HEK293 (cell line): ENCODE measurements around the gene SHISA6.

Experiments used
- CTCF ChIA-PET: fragments of 350-600 bp; formaldehyde crosslinking; extraction: SDS; loops from one replicate; lab custom pipeline; 2021; ENCODE audit warnings: antibody characterized with exemption; lab: Yijun Ruan, JAX
- POLR2A ChIA-PET: fragments of 300-600 bp; formaldehyde crosslinking; extraction: SDS; loops from one replicate; lab custom pipeline; 2020; ENCODE audit warnings: antibody characterized with exemption, inconsistent platforms; lab: Yijun Ruan, JAX
- H3K27ac ChIP-seq: fragments of 200-500 bp; sonication (Bioruptor generic); 2 replicates; pipeline ENCODE4 v1.5.1; 2014; ENCODE audit warnings: low read depth, low read length, control low read depth, inconsistent platforms; ENCODE audit errors: extremely low read depth
- H3K36me3 ChIP-seq, 2 experiments: fragments of 200-500 bp in 1 of 2; sonication (Bioruptor generic) in 1 of 2; 1 replicate in 1 of 2; 2 replicates in 1 of 2; pipeline ENCODE4 v1.5.1; 2014 to 2017; ENCODE audit warnings: inconsistent platforms in 2 of 2, low read length in 2 of 2; ENCODE audit not compliant: control insufficient read depth in 2 of 2, insufficient read depth in 1 of 2
- H3K4me1 ChIP-seq: fragments of 200-500 bp; sonication (Bioruptor generic); 2 replicates; pipeline ENCODE4 v1.5.1; 2014; ENCODE audit warnings: mild to moderate bottlenecking, low read length, inconsistent platforms; ENCODE audit not compliant: control insufficient read depth, insufficient read depth
- H3K4me3 ChIP-seq: 2 replicates; pipeline ENCODE4 v1.5.1; 2011; ENCODE audit warnings: low read depth, mild to moderate bottlenecking, control low read depth, low read length, moderate library complexity
- H3K9me3 ChIP-seq: fragments of 200-500 bp; sonication (Bioruptor generic); 2 replicates; pipeline ENCODE4 v1.5.1; 2014; ENCODE audit warnings: low read depth, low read length, inconsistent platforms; ENCODE audit not compliant: control insufficient read depth, insufficient read depth
- BCL11B ChIP-seq: fragments of 450-650 bp; formaldehyde crosslinking; IDR thresholded peaks from 2 replicates; pipeline ENCODE4 v1.5.1; 2016; ENCODE audit warnings: low read depth, missing biosample characterization, missing genetic modification characterization
- GLI4 ChIP-seq: fragments of 450-650 bp; formaldehyde crosslinking; IDR thresholded peaks from 2 replicates; pipeline ENCODE4 v1.5.1; 2016; ENCODE audit warnings: missing biosample characterization, missing genetic modification characterization
- MEIS1 ChIP-seq: sonication (generic); formaldehyde crosslinking; IDR thresholded peaks from 2 replicates; pipeline ENCODE4 v1.8.1; 2022; ENCODE audit warnings: missing genetic modification reagents, mild to moderate bottlenecking, borderline replicate concordance
- SALL2 ChIP-seq: fragments of 450-650 bp; formaldehyde crosslinking; IDR thresholded peaks from 2 replicates; pipeline ENCODE4 v1.5.0; 2017; ENCODE audit warnings: missing biosample characterization, mild to moderate bottlenecking, missing genetic modification characterization, borderline replicate concordance
- SCRT2 ChIP-seq: fragments of 450-650 bp; formaldehyde crosslinking; IDR thresholded peaks from 2 replicates; pipeline ENCODE4 v1.5.1; 2016; ENCODE audit warnings: missing biosample characterization, missing genetic modification characterization
- SETDB1 ChIP-seq: IDR thresholded peaks from one replicate; pipeline ENCODE4 v1.6.1; 2017; ENCODE audit warnings: mild to moderate bottlenecking, low read length, moderate library complexity, mixed read lengths; ENCODE audit not compliant: insufficient read length
- WT1 ChIP-seq: fragments of 450-650 bp; formaldehyde crosslinking; IDR thresholded peaks from 2 replicates; pipeline ENCODE4 v1.5.1; 2016; ENCODE audit warnings: missing biosample characterization, missing genetic modification characterization
- ZBTB8A ChIP-seq: fragments of 450-650 bp; formaldehyde crosslinking; IDR thresholded peaks from 2 replicates; pipeline ENCODE4 v1.5.1; 2016; ENCODE audit warnings: missing biosample characterization, missing genetic modification characterization
- ZNF560 ChIP-seq: fragments of 450-650 bp; formaldehyde crosslinking; IDR thresholded peaks from 2 replicates; pipeline ENCODE4 v1.5.1; 2017; ENCODE audit warnings: missing biosample characterization, missing genetic modification characterization, borderline replicate concordance
- ZNF624 ChIP-seq: fragments of 450-650 bp; formaldehyde crosslinking; IDR thresholded peaks from 2 replicates; pipeline ENCODE4 v1.5.1; 2017; ENCODE audit warnings: missing biosample characterization, missing genetic modification characterization
- ZNF670 ChIP-seq: fragments of 450-650 bp; formaldehyde crosslinking; IDR thresholded peaks from 2 replicates; pipeline ENCODE4 v1.5.1; 2016; ENCODE audit warnings: missing biosample characterization, missing genetic modification characterization, low read depth
- ZSCAN30 ChIP-seq: fragments of 450-650 bp; IDR thresholded peaks from 2 replicates; pipeline ENCODE4 v1.5.1; 2018; ENCODE audit warnings: missing biosample characterization, mild to moderate bottlenecking, missing genetic modification characterization, moderate library complexity
- TF ChIP-seq, protein P1 (sequence below): fragments of 450-650 bp; formaldehyde crosslinking; IDR thresholded peaks from 2 replicates; pipeline ENCODE4 v1.5.1; 2017; ENCODE audit warnings: missing biosample characterization, missing genetic modification characterization
- TF ChIP-seq, protein P2 (sequence below): fragments of 450-650 bp; formaldehyde crosslinking; IDR thresholded peaks from 2 replicates; pipeline ENCODE4 v1.5.1; 2016; ENCODE audit warnings: missing biosample characterization, missing genetic modification characterization
- TF ChIP-seq, protein P3 (sequence below): fragments of 450-650 bp; formaldehyde crosslinking; IDR thresholded peaks from 2 replicates; pipeline ENCODE4 v1.5.1; 2016; ENCODE audit warnings: missing biosample characterization, missing genetic modification characterization

SHISA6 gene

DNA sequence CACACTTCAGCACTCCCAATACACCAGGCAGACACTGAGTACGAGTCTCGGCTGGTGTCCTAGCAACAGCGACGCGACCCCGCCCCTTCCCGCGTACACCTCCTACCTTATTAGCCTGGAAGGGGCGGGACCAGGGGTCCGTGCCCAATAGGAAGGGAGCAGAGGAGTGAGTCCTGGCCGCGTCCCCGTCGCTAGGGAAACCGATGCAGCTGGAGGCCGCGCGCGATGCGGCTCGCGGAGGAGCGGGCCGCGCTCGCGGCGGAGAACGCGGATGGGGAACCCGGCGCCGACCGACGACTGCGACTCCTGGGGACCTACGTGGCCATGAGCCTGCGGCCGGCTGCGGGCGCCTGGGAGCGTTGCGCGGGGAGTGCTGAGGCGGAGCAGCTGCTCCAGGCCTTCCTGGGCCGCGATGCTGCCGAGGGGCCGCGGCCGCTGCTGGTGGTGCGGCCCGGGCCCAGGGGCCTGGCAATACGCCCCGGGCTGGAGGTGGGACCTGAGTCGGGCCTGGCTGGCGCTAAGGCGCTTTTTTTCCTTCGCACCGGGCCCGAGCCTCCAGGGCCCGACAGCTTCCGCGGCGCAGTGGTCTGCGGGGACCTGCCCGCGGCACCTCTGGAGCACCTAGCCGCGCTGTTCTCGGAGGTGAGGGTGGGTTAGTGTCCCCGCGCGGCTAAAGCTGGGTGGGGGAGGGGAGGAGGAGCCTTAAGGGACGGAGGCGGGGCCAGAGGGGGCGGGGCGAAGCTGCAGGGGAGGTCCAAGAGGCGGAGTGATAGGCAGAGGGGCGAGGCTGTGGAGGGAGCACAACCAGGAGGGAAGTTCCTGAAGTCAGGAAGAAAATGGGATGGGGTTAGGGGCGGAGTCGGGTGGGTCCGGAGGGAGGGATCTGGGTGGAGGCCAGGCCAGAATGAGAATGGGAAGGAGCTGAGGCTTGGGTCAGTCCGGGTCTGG lies 357.5 kb downstream of the SHISA6 start, which contains the start of gene DNAH9:
DNAH9 (plus strand) TSS at position 197 of the 948 bp plus-strand sequence; CDS start at position 226, 29 bp downstream.
- POLR2A ChIA-PET, result no interaction called here
- H3K4me3 ChIP-seq, result peak within 1 kb of the TSS; percentile 34
- H3K27ac ChIP-seq, result no peak within 1 kb of the TSS
- no peak for TF ChIP-seq MEIS1
- CTCF ChIA-PET, result no interaction called here
- no peaks in the 10 kb centered on the region for H3K36me3 ChIP-seq
- no peaks in the 10 kb centered on the region for H3K4me1 ChIP-seq
- H3K9me3 ChIP-seq, result no peaks in the 10 kb centered on the region

DNA sequence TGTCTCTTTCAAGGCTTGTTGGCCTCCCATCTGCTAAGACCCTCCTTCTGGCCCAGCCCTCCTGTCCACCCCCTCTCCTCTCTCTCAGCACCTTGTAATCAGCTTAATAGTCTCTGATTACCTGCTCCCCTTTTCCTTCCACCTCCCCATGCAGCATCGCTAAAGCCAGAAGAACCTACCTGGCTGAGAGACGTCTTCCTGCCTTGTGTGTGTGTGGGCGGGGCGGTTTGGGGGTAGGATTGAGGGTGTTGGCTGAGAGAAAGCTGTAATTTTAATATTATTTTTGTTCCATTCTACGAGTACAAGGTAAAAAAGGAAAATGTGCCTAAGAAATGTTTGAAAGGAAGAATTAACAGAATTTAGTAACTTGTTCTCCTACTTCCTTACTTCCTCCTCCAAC lies 360.6 kb downstream of the SHISA6 start:
- CTCF ChIA-PET, result no interaction called here
- Histone ChIP-seq H3K9me3 (no peaks in the 10 kb centered on the region), H3K4me1 (no peaks in the 10 kb centered on the region), H3K4me3 (no peak overlapping the region), H3K27ac (no peak overlapping the region), H3K36me3 (no peaks in the 10 kb centered on the region)
- POLR2A ChIA-PET, result no interaction called here
- TF ChIP-seq SCRT2 (tag by site-specific recombination), result no peak
- TF ChIP-seq ZNF624 (tag by site-specific recombination), result no peak
- TF ChIP-seq, protein P1, sequence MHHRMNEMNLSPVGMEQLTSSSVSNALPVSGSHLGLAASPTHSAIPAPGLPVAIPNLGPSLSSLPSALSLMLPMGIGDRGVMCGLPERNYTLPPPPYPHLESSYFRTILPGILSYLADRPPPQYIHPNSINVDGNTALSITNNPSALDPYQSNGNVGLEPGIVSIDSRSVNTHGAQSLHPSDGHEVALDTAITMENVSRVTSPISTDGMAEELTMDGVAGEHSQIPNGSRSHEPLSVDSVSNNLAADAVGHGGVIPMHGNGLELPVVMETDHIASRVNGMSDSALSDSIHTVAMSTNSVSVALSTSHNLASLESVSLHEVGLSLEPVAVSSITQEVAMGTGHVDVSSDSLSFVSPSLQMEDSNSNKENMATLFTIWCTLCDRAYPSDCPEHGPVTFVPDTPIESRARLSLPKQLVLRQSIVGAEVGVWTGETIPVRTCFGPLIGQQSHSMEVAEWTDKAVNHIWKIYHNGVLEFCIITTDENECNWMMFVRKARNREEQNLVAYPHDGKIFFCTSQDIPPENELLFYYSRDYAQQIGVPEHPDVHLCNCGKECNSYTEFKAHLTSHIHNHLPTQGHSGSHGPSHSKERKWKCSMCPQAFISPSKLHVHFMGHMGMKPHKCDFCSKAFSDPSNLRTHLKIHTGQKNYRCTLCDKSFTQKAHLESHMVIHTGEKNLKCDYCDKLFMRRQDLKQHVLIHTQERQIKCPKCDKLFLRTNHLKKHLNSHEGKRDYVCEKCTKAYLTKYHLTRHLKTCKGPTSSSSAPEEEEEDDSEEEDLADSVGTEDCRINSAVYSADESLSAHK, result no peak
- no peak for TF ChIP-seq GLI4

DNA sequence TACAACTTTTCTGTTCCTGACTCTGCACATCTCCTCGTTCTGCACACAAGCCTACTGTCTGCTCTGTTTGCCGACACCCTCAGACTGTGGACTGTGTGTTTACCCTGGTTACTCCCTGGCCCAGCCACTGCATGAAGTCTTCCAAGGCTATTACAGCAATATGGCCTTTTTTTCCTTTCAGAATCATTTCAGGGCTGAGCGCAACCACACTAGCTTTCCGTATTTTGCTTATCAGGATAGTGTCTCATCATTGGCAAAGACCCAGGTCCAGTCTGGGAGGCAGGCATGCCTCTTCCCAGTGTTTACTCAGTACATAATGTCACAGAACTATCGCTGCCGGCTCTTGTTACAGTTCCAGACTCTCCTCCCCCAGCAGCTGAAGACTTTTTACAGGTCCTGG lies 367.4 kb downstream of the SHISA6 start:
- CTCF ChIA-PET, result interaction anchor here (2.7 kb wide), 1 partner anchor 36 kb away, joined by 10 read pairs; no protein-coding TSS in a partner anchor
- Histone ChIP-seq H3K27ac (no peak overlapping the region; the same call in 1 of the 2 replicates), H3K4me3 (no peak overlapping the region), H3K4me1 (peaks cover 10% of the 10 kb centered on the region), H3K36me3 (no peaks in the 10 kb centered on the region), H3K9me3 (no peaks in the 10 kb centered on the region)
- POLR2A ChIA-PET, result no interaction called here
- TF ChIP-seq ZNF560 (tag by site-specific recombination), result no peak
- TF ChIP-seq WT1 (tag by site-specific recombination), result peak; percentile 43; the same call in 1 of the 2 replicates
- no peak for TF ChIP-seq SETDB1

DNA sequence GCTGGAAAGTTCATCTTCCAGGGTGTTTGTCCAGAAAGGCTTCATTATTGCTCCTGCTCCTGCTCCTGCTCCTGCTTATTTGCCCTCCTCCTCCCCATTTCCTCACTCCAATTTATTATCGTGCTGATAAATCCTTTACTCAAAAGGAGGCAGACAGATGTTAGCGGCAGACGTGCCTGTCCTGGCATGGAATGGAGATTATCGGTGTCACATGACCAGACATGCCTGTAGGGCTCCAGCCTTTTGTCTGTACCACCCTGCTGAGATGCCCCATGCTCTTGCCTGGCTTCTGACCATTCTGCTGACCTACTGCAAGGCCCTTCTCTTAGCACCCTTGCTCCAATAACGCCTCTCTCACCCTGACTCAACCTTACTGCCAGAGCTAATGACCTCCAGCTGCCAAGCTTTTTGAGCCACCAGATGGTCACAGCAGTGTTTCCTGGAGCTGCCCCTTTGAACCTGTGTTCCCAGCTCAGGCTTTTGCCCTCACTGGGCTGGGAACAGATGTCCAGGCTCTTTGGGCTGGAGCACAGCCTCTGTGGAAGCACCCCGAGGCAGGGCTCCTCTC lies 370.1 kb downstream of the SHISA6 start:
- Histone ChIP-seq H3K4me1 (peaks cover 10% of the 10 kb centered on the region), H3K27ac (no peak overlapping the region), H3K4me3 (no peak overlapping the region), H3K36me3 (no peaks in the 10 kb centered on the region), H3K9me3 (no peaks in the 10 kb centered on the region)
- CTCF ChIA-PET, result interaction anchor here (0.7 to 1.3 kb wide), 2 partner anchors 33 to 219 kb away, joined by 3 to 4 read pairs; no protein-coding TSS in a partner anchor
- POLR2A ChIA-PET, result no interaction called here
- TF ChIP-seq ZSCAN30 (tag by site-specific recombination), result no peak
- TF ChIP-seq, all 188 proteins: peak for 0

DNA sequence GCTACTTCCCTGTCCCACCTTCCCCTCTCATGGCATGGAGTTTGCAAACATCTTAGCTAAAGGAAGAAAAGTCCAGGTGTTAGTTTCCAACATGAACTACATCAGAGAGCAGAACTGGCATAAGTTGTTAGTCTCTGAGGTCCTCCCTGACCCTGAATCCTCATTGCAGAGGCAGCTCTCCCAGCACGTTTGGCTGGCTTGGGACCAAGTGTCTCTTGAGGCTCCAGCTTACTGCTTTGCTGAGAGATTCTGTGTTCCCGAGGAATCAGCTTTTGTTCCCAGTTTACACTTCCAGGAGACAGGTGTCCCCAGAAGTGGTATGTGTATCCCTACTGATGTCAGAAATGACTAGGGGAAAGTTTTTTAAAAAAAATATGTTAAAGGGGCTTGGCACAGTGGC lies 371.9 kb downstream of the SHISA6 start:
- Histone ChIP-seq H3K27ac (no peak overlapping the region), H3K36me3 (no peaks in the 10 kb centered on the region), H3K4me3 (no peak overlapping the region), H3K9me3 (no peaks in the 10 kb centered on the region), H3K4me1 (peaks cover 10% of the 10 kb centered on the region)
- ChIA-PET POLR2A (no interaction called here), CTCF (interaction anchor here (0.8 to 1.1 kb wide), 2 partner anchors 31 to 323 kb away, joined by 3 read pairs; no protein-coding TSS in a partner anchor)
- no peak for TF ChIP-seq BCL11B
- no peak for TF ChIP-seq ZBTB8A (tag by site-specific recombination)
- TF ChIP-seq, protein P2, sequence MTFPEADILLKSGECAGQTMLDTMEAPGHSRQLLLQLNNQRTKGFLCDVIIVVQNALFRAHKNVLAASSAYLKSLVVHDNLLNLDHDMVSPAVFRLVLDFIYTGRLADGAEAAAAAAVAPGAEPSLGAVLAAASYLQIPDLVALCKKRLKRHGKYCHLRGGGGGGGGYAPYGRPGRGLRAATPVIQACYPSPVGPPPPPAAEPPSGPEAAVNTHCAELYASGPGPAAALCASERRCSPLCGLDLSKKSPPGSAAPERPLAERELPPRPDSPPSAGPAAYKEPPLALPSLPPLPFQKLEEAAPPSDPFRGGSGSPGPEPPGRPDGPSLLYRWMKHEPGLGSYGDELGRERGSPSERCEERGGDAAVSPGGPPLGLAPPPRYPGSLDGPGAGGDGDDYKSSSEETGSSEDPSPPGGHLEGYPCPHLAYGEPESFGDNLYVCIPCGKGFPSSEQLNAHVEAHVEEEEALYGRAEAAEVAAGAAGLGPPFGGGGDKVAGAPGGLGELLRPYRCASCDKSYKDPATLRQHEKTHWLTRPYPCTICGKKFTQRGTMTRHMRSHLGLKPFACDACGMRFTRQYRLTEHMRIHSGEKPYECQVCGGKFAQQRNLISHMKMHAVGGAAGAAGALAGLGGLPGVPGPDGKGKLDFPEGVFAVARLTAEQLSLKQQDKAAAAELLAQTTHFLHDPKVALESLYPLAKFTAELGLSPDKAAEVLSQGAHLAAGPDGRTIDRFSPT (tag by site-specific recombination), result no peak
- no peak for TF ChIP-seq ZNF670 (tag by site-specific recombination)
- TF ChIP-seq, protein P3, sequence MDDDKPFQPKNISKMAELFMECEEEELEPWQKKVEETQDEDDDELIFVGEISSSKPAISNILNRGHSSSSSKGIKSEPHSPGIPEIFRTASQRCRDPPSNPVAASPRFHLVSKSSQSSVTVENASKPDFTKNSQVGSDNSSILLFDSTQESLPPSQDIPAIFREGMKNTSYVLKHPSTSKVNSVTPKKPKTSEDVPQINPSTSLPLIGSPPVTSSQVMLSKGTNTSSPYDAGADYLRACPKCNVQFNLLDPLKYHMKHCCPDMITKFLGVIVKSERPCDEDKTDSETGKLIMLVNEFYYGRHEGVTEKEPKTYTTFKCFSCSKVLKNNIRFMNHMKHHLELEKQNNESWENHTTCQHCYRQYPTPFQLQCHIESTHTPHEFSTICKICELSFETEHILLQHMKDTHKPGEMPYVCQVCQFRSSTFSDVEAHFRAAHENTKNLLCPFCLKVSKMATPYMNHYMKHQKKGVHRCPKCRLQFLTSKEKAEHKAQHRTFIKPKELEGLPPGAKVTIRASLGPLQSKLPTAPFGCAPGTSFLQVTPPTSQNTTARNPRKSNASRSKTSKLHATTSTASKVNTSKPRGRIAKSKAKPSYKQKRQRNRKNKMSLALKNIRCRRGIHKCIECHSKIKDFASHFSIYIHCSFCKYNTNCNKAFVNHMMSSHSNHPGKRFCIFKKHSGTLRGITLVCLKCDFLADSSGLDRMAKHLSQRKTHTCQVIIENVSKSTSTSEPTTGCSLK (tag by site-specific recombination), result no peak
- no peak for TF ChIP-seq SALL2 (tag by site-specific recombination)
